ENCODE data around the gene RPL39. TPM values are rescaled to one million over a fixed set of nuclear protein-coding genes. Genes with fewer than 3 reads are reported as not detected.
A peak's percentile ranks its signal among the peaks of the same experiment; 100 is the strongest.
"Not testable (repeated sequence)": the region's sequence is repeated elsewhere in the genome, so short reads cannot be mapped to it uniquely, and the experiment has no call there.

The RPL39 gene
- polyA plus RNA-seq, result 1,000 to 10,000 TPM; 3,763 to 8,807 (median 5,541) TPM

- H3K27ac ChIP-seq (ENCODE audit: low read depth, low read length), result peak within 1 kb of the TSS; percentile 55
- WGBS, 3 donors, result 0 to 33% (median 1%) methylated on average over 35 to 58 of the region's 58 CpGs
Observed at GRCh38 chrX:119791437-119792231, at the start of gene RPL39. Gene RPL39, minus strand, starts transcription at chrX:119791630. Its CDS starts 54 bp downstream, at chrX:119791576.

GRCh38 chrX:119833905-119834304 lies 42.5 kb upstream of the RPL39 start:
- 73 to 92% (median 83%) methylated on average over 3 of the region's 3 CpGs for WGBS, 3 donors
- no peak overlapping the region for H3K27ac ChIP-seq (ENCODE audit: low read depth, low read length)

DNA sequence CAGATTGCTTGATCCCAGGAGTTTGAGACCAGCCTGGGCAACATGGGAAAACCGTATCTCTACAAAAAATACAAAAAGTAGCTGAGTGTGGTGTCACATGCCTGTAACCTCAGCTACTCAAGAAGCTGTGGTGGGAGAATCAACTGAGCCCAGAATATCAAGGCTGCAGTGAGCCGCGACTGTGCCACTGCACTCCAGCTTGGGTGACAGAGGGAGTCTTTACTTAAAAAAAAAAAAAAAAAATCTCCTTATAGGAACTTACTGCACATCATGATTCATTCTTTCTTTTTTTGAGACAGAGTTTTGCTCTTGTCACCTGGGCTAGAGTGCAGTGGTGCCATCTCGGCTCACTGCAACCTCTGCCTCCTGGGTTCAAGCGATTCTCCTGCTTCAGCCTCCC lies 37.0 kb upstream of the RPL39 start:
- 94 to 98% (median 94%) methylated on average over 5 of the region's 5 CpGs for WGBS, 3 donors
- H3K27ac ChIP-seq (ENCODE audit: low read depth, low read length), result no peak overlapping the region

DNA sequence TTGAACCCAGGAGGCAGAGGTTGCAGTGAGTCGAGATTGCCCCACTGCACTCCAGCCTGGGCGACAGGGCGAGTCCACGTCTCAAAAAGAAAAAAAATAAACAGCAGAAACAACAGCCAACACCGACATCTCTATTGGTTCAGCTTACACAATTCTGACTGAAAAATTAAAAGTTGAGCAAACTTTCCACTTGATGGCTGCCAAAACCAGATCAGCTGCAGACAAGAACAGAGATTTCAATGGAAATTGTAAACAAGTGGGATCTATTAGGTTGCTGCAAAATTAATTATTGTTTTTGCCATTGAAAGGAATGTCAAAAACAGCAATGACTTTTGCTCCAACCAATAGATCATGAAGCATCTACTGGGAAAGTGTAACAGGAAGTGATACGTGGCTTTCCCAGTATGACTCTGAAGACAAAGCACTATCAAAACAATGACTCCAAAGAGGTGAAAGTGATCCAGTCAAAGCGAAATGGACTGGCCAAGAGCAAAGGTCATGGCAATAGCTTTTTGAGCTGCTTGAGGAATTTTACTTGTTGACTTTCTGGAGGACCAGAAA lies 35.0 kb upstream of the RPL39 start:
- 49 to 71% (median 51%) methylated on average over 7 of the region's 7 CpGs for WGBS, 3 donors
- H3K27ac ChIP-seq (ENCODE audit: low read depth, low read length), result no peak overlapping the region

DNA sequence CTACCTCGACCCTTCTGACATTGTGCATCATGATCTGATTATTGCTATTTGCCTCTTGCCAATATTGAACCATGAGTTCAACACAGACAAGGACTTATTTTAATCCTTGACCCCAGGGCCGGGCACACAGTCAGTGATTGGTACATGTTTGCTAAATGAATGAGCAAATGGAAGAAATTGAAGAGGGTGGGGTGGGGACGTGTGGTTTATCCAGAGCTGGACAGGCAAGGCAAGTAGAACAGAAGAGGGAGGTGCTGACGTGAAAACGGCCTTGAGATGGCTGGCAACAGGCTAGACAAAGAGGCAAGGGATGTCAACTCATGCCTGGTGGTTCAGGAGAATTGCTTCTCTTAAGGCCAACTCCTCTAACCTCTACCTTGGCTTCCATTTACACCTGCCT lies 32.8 kb upstream of the RPL39 start:
- H3K27ac ChIP-seq (ENCODE audit: low read depth, low read length), result not testable (repeated sequence)
- WGBS, 3 donors, result 59 to 100% methylated on average over 1 to 2 of the region's 5 CpGs; no CpG with 5 or more reads in 1 of the 3 donors

DNA sequence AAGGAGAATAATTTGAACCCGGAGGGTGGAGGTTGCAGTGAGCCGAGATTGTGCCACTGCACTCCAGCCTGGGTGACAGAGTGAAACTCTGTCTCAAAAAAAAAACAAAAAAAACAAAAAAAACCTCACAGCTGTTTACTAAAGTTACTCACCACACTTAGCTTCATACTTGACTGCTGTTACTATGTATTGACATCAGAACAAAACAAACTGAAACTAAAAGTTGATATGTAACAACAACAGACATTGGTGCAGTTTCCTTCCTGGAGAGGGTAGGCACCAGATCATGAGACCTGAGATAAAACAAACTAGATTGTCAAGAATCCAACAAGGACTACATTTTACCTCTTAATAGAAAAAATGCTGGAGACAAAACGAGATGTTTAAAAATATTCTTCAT lies 30.3 kb upstream of the RPL39 start:
- not testable (repeated sequence) for H3K27ac ChIP-seq (ENCODE audit: low read depth, low read length)
- 58 to 84% (median 60%) methylated on average over 3 of the region's 3 CpGs for WGBS, 3 donors

- 85 to 91% (median 91%) methylated on average over 6 of the region's 6 CpGs for WGBS, 3 donors
Observed at GRCh38 chrX:119817130-119817690, 25.8 kb upstream of the RPL39 start.

DNA sequence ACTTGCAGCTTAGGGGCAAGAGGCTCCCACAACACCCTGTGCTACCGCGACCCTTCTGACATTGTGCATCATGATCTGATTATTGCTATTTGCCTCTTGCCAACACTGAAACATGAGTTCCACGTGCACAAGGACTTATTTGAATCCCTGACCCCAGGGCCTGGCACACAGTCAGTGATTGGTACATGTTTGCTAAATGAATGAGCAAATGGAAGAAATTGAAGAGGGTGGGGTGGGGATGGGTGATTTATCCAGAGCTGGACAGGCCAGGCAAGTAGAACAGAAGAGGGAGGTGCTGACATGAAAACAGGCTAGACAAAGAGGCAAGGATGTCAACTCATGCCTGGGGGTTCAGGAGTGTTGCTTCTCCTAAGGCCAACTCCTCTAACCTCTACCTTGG lies 24.9 kb upstream of the RPL39 start:
- no peak overlapping the region for H3K27ac ChIP-seq (ENCODE audit: low read depth, low read length)
- 71 to 80% (median 76%) methylated on average over 3 of the region's 3 CpGs for WGBS, 3 donors

More at GRCh38 chrX:119817130-119817690, 25.8 kb upstream of the RPL39 start:
- no peak overlapping the region for H3K27ac ChIP-seq (ENCODE audit: low read depth, low read length)

GRCh38 chrX:119809185-119809666 lies 17.8 kb upstream of the RPL39 start:
- H3K27ac ChIP-seq (ENCODE audit: low read depth, low read length), result no peak overlapping the region
- 62 to 90% (median 75%) methylated on average over 1 of the region's 1 CpG for WGBS, 3 donors

- 66 to 67% methylated on average over 1 to 2 of the region's 4 CpGs; no CpG with 5 or more reads in 1 of the 3 donors for WGBS, 3 donors
- H3K27ac ChIP-seq (ENCODE audit: low read depth, low read length), result not testable (repeated sequence)
Observed at GRCh38 chrX:119808461-119808860, 17.0 kb upstream of the RPL39 start.

DNA sequence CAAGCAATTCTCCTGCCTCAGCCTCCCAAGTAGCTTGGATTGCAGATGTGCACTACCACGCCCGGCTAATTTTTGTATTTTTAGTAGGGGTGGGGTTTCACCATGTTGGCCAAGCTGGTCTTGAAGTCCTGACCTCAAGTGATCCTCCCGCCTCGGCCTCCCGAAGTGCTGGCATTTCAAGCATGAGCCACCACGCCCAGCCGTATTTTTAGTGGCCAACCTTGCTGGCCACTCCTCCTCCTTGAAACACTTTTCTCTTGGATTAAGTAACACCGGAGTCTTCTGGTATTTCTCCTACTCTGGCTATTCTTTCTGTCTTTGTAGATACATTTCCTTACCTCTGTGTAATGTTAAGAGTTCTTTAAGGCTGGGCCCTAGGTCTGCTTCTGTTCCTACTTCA lies 11.1 kb upstream of the RPL39 start:
- 93 to 99% (median 96%) methylated on average over 8 of the region's 8 CpGs for WGBS, 3 donors

DNA sequence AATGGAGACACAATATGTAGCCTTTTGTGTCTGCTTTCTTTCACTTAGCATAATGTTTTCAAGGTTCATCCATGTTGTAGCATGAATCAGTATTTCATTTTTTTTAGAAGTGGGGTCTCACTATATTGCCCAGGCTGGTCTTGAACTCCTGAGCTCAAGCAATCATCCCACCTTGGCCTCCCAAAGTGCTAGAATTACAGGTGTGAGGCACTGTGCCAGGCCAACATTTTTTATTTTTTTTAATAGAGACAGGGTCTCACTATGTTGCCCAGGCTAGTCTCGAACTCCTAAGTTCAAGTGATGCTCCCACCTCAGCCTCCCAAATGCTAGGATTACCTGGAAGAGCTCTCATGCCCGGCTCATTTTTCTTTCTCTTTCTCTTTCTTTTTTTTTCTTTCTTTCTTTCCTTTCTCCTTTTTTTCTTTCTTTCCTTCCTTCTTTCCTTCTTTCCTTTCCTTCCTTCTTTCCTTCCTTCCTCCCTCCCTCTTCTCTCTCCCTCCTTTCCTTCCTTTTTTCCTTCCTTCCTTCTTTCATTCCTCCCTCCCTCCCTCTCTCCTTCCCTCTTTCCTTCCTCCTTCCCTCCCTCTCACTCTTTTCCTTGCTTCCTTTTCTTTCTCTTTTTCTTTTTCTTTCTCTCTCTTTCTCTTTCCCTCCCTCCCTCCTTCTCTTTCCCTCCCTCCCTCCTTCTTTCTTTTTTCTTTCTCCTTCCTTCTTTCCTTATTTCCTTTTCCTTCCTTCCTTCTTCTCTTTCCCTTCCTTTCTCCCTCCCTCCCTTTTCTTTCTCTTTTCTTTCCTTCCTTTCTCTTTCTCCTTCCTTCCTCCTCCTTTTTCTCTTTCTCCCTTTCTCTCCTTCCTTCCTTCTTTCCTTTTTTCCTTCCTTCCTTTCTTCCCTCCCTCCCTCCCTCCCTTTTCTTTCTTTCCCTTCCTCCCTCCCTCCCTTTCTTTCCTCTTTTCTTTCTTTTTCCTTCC lies 10.1 kb upstream of the RPL39 start:
- no peak overlapping the region for H3K27ac ChIP-seq (ENCODE audit: low read depth, low read length)
- WGBS, 3 donors, result 79 to 93% (median 87%) methylated on average over 2 of the region's 2 CpGs

More for the DNA sequence above, 11.1 kb upstream of the RPL39 start:
- no peak overlapping the region for H3K27ac ChIP-seq (ENCODE audit: low read depth, low read length)

DNA sequence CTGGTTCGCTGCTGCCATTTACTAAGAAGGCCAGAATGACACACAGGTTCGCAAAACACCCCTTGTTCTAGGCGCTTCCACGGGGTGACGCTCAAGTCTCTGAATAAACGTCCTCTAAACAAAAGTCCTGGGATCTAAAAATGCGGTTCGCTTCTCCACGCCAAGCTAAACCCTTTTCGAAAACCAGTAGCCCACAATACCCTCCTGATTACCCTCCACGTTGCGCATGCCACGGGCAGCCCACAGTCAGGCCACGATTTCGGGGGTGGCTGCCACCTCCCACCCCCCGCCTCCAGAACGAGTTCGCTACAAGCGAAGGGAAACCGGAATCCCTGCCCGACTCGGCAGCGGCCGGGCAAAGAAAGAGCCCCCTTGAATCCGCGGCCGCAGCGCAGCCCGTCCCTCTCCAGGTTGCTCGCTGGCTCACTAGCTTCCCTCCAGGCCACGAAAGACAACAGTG lies 423 bp downstream of the RPL39 start:
- 1 to 35% (median 1%) methylated on average over 24 to 31 of the region's 31 CpGs for WGBS, 3 donors
- no peak overlapping the region for H3K27ac ChIP-seq (ENCODE audit: low read depth, low read length)

GRCh38 chrX:119784747-119785446 lies 6.5 kb downstream of the RPL39 start:
- WGBS, 3 donors, result 67 to 80% (median 76%) methylated on average over 9 to 14 of the region's 14 CpGs

GRCh38 chrX:119783026-119783425 lies 8.4 kb downstream of the RPL39 start:
- 60 to 91% (median 71%) methylated on average over 4 to 5 of the region's 5 CpGs for WGBS, 3 donors
- no peak overlapping the region for H3K27ac ChIP-seq (ENCODE audit: low read depth, low read length)

More at GRCh38 chrX:119784747-119785446, 6.5 kb downstream of the RPL39 start:
- H3K27ac ChIP-seq (ENCODE audit: low read depth, low read length), result no peak overlapping the region

DNA sequence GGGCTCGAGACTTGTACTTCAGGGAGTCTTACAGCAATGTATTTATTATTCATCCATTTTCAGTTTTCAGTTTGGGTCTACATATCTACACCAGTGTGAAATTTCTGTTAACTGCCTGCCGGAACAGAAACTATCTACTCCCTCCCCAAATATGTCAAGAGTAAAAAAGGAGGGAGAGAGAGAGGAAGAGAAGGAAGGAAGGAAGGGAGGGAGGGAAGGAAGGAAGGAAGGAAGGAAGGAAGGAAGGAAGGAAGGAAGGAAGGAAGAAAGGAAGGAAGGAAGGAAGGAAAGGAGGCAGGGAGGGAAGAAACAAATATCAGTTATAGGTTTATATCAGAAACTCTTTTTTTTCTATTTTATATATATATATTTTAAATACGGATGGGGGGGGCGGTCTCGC lies 12.6 kb downstream of the RPL39 start:
- no peak overlapping the region for H3K27ac ChIP-seq (ENCODE audit: low read depth, low read length)
- 83 to 98% (median 88%) methylated on average over 5 of the region's 5 CpGs for WGBS, 3 donors

DNA sequence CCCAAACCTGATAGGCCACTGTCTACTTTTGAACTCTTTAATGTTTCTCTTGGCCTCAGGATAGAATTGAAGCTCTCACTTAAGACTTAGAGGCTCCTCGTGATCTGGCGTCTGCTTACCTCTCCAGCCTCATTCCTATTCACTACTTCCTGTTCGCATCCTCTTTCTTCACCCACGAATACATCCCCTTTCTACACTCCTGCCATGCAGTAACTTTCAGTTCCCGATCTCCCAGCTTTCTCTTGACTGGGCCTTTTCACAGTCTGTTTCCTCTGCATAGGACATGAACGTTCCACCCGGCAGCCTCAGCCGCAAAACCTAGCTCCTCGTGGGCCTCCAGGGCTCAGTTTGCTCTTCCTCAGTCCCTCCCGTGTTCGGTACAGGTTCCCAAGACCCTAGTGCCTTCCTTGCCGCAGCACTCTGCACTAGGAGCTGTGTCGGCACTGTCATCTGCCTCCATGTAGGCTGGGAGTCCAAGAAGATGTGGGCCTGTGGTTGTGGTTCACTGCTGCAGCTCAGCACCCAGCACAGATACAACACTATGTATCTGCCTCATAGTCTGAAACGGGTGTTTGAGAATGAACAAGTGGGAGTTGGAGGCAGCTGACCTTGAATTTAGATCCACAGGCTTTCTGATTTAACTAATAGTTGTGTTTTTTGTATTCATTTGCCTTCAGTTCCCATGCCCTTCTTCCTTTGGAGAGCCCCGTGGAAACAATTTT lies 15.8 kb downstream of the RPL39 start:
- WGBS, 3 donors, result 71 to 88% (median 71%) methylated on average over 15 of the region's 15 CpGs
- H3K27ac ChIP-seq (ENCODE audit: low read depth, low read length), result no peak overlapping the region
